Lower leg skin (tissue), 4 donors: ENCODE data around the gene TP53INP2. TPM values are rescaled to one million over a fixed set of nuclear protein-coding genes. Genes with fewer than 3 reads are reported as not detected.

Experiments
- DNase-seq, 2 donors: peaks; one replicate each; pipeline ENCODE4 v3.0.0-alpha.2; 2019; ENCODE audit warnings: low spot score in 2 of 2
- H3K4me3 ChIP-seq: fragments of 200-600 bp; sonication (generic); 2 replicates; pipeline ENCODE4 v1.5.1; 2017; ENCODE audit warnings: mild to moderate bottlenecking, low read depth; ENCODE audit not compliant: poor library complexity, severe bottlenecking
- POLR2A ChIP-seq, 2 donors: fragments of 450-650 bp; IDR thresholded peaks; one replicate each; pipeline ENCODE4 v1.6.1; 2016 to 2017; ENCODE audit warnings: antibody characterized with exemption in 2 of 2, mild to moderate bottlenecking in 1 of 2, moderate library complexity in 1 of 2
- WGBS, 2 donors: methylation state at CpG; one replicate each; pipeline ENCODE4 v1.1.5; 2018; 5-methylcytosine and 5-hydroxymethylcytosine counted together
- intact Hi-C: fragments of 100-400 bp; cut with DNase I; formaldehyde crosslinking; loops from one replicate; pipeline ENCODE4 v1.15.0; 2023; ENCODE audit warnings: low total_unique reads
- total RNA-seq, 4 donors: library from RNA; depleted of rRNA; stranded (reverse); fragments of >200 nt; gene quantifications; one replicate each; pipeline ENCODE4 v1.1.0, GENCODE V29; 2016
- TF ChIP-seq, protein P1 (sequence below), 3 donors: fragments of 450-650 bp; IDR thresholded peaks; one replicate each; pipeline ENCODE4 v1.5.1; 2016; ENCODE audit warnings: antibody characterized with exemption in 3 of 3, mild to moderate bottlenecking in 3 of 3, moderate library complexity in 2 of 3

Gene TP53INP2
- total RNA-seq, 4 donors from 2014 or later: 3.8 to 12.0 (median 8.5) TPM

DNA sequence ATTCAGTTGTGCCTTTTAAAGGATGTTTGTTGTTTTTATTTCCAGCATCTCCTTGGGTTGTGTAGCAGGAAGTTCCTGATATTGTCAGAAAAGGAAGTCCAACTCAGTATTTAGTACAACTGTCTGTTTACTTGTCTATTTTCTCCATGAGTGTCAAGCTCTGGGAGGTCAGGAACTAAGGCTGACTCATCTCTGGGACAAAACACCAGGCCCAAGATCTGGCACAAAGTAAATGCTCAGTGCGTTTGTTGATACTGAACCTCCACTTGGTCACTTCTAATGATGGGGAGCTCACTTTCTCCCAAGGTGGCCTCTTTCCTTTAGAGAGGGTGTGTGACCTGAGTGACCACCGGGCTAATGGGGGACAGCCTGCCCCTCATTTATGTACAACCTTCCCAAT is 14.7 kb upstream of the TP53INP2 start:
- intact Hi-C loops: no loop called here
- 67 to 89% methylated on average over 1 to 2 of the region's 2 CpGs for WGBS, 2 donors
- no peak overlapping the region for H3K4me3 ChIP-seq
- no peak for DNase-seq
- TF ChIP-seq POLR2A (IDR thresholded peaks at IDR 0.05): no peak
- TF ChIP-seq, protein P1, sequence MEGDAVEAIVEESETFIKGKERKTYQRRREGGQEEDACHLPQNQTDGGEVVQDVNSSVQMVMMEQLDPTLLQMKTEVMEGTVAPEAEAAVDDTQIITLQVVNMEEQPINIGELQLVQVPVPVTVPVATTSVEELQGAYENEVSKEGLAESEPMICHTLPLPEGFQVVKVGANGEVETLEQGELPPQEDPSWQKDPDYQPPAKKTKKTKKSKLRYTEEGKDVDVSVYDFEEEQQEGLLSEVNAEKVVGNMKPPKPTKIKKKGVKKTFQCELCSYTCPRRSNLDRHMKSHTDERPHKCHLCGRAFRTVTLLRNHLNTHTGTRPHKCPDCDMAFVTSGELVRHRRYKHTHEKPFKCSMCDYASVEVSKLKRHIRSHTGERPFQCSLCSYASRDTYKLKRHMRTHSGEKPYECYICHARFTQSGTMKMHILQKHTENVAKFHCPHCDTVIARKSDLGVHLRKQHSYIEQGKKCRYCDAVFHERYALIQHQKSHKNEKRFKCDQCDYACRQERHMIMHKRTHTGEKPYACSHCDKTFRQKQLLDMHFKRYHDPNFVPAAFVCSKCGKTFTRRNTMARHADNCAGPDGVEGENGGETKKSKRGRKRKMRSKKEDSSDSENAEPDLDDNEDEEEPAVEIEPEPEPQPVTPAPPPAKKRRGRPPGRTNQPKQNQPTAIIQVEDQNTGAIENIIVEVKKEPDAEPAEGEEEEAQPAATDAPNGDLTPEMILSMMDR (IDR thresholded peaks at IDR 0.05): no peak

- DNase-seq: no peak
- no peak overlapping the region for H3K4me3 ChIP-seq
- TF ChIP-seq POLR2A (IDR thresholded peaks at IDR 0.05): no peak
- TF ChIP-seq, protein P1 (IDR thresholded peaks at IDR 0.05): no peak
- intact Hi-C loops: no loop called here
- 80 to 81% methylated on average over 3 of the region's 3 CpGs for WGBS, 2 donors
Observed at GRCh38 chr20:34691838-34692237, 12.3 kb upstream of the TP53INP2 start.

DNA sequence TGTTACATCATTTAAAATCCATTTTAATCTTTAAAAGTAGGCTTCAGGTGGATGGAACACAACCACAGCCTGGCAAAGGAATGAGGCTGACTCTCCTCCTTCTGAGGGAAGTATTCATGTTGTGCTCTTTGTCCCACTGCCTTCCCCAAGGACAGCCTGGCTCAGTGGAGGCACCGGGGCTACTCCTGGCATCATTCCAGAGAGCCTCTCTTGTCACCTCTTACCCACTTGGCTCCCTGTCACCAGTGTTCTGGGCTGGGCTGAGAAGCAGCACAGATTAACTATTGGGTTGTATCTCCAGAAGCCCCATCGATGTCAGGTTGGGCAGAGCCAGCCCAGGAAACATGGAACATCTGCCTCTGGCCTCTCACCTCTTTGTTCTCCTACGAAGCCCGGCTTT is 10.7 kb upstream of the TP53INP2 start:
- H3K4me3 ChIP-seq: no peak overlapping the region
- TF ChIP-seq POLR2A (IDR thresholded peaks at IDR 0.05): no peak
- TF ChIP-seq, protein P1 (IDR thresholded peaks at IDR 0.05): no peak
- intact Hi-C loops: no loop called here
- DNase-seq: no peak
- 57 to 66% methylated on average over 4 of the region's 4 CpGs for WGBS, 2 donors

DNA sequence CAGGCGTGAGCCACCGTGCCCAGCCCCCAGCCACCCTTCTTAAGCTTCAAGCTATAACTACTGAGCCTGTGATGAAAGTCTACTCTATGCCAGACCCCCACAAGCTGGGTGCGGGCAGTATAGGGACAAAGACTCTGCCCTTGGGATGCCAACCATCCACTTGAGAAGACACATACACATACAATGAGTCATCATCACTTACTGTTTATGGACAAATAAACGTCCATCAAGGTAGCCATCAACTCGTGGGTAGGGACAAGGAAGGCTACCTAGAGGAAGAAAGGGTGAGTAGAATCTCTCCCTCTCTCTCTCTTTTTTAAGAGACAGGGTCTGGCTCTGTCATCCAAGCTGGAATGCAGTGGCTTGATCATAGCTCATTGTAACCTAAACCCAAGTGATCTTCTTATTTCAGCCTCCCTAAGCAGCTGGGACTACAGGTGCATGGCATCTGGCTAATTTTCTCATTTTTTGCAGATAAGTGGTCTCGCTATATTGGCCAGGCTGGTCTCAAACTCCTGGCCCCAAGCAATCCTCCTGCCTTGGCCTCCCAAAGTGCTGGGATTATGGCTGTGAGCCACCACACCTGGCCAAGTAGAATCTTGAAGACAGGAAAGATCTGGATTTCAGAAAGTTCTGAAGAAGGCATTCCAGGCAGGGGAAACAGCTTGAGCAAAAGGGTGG is 2.6 kb upstream of the TP53INP2 start:
- TF ChIP-seq, protein P1 (IDR thresholded peaks at IDR 0.05): no peak
- no peak for TF ChIP-seq POLR2A (IDR thresholded peaks at IDR 0.05)
- H3K4me3 ChIP-seq: no peak overlapping the region
- 84% methylated on average over 6 of the region's 6 CpGs for WGBS, 2 donors
- DNase-seq: no peak
- intact Hi-C loops: loop anchor here (10.0 kb wide), 1 partner anchor 127 kb away; no protein-coding TSS in a partner anchor

DNA sequence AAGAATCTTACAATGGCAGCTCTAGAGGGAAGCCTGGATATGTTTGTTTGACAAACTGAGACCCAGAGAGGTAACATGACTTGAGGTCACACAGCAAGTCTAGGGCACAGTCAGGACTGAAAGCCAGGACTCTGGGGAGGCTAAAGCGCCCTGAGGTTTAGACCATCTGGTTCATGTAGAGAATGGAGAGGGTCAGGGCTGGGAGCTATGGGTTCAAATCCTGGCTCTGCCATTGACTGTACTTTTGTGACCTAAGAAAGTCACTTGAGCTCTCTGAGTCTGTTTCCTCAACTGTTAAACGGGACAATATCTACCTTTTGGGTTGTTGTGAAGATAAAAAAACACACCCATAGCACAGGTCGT is 1.1 kb upstream of the TP53INP2 start:
- H3K4me3 ChIP-seq: no peak overlapping the region
- DNase-seq: no peak
- 33 to 48% methylated on average over 3 of the region's 3 CpGs for WGBS, 2 donors
- intact Hi-C loops: loop anchor here (10.0 kb wide), 1 partner anchor 128 kb away; no protein-coding TSS in a partner anchor
- no peak for TF ChIP-seq POLR2A (IDR thresholded peaks at IDR 0.05)
- TF ChIP-seq, protein P1 (IDR thresholded peaks at IDR 0.05): no peak
